ENCODE results near the gene KCNC1.
A peak's percentile ranks its signal among the peaks of the same experiment; 100 is the strongest.

KCNC1 gene

GRCh38 chr11:17788084-17788483 is 53.5 kb downstream of the KCNC1 start:
- Mint-ChIP-seq H3K27ac (no peak overlapping the region), H3K4me1 (ENCODE audit: low read depth) (no peaks in the 10 kb centered on the region), H3K27me3 (no peaks in the 10 kb centered on the region), H3K4me3 (no peak overlapping the region), H3K9me3 (no peaks in the 10 kb centered on the region), H3K36me3 (ENCODE audit: low read depth) (peaks cover 11% of the 10 kb centered on the region)
- DNase-seq = no peak

GRCh38 chr11:17790453-17790852 is 55.9 kb downstream of the KCNC1 start:
- H3K36me3 Mint-ChIP-seq (ENCODE audit: low read depth) = peaks cover 11% of the 10 kb centered on the region
- H3K4me1 Mint-ChIP-seq (ENCODE audit: low read depth) = no peaks in the 10 kb centered on the region
- no peak for DNase-seq
- no peaks in the 10 kb centered on the region for H3K27me3 Mint-ChIP-seq
- H3K9me3 Mint-ChIP-seq = no peaks in the 10 kb centered on the region
- H3K4me3 Mint-ChIP-seq = no peak overlapping the region
- H3K27ac Mint-ChIP-seq = no peak overlapping the region

- Mint-ChIP-seq H3K4me1 (ENCODE audit: low read depth) (no peaks in the 10 kb centered on the region), H3K27ac (no peak overlapping the region), H3K36me3 (ENCODE audit: low read depth) (peaks cover 11% of the 10 kb centered on the region), H3K27me3 (no peaks in the 10 kb centered on the region), H3K9me3 (no peaks in the 10 kb centered on the region), H3K4me3 (no peak overlapping the region)
- DNase-seq = no peak
These were observed 56.6 kb downstream of the KCNC1 start for GRCh38 chr11:17791144-17791543.

- DNase-seq = no peak
- Mint-ChIP-seq H3K4me1 (ENCODE audit: low read depth) (no peaks in the 10 kb centered on the region), H3K9me3 (no peaks in the 10 kb centered on the region), H3K4me3 (no peak overlapping the region), H3K27me3 (no peaks in the 10 kb centered on the region), H3K36me3 (ENCODE audit: low read depth) (peaks cover 10% of the 10 kb centered on the region), H3K27ac (no peak overlapping the region)
These were observed 57.6 kb downstream of the KCNC1 start for GRCh38 chr11:17792161-17792560.

GRCh38 chr11:17793642-17794170 is 59.1 kb downstream of the KCNC1 start:
- H3K4me1 Mint-ChIP-seq (ENCODE audit: low read depth) = no peaks in the 10 kb centered on the region
- H3K4me3 Mint-ChIP-seq = no peak overlapping the region
- H3K9me3 Mint-ChIP-seq = no peaks in the 10 kb centered on the region
- no peaks in the 10 kb centered on the region for H3K36me3 Mint-ChIP-seq (ENCODE audit: low read depth)
- H3K27me3 Mint-ChIP-seq = no peaks in the 10 kb centered on the region
- DNase-seq = no peak
- H3K27ac Mint-ChIP-seq = no peak overlapping the region

GRCh38 chr11:17794981-17795380 is 60.4 kb downstream of the KCNC1 start:
- Mint-ChIP-seq H3K36me3 (ENCODE audit: low read depth) (peaks cover 6% of the 10 kb centered on the region), H3K27ac (no peak overlapping the region), H3K4me1 (ENCODE audit: low read depth) (no peaks in the 10 kb centered on the region), H3K27me3 (no peaks in the 10 kb centered on the region), H3K9me3 (no peaks in the 10 kb centered on the region), H3K4me3 (no peak overlapping the region)
- DNase-seq = no peak

- no peaks in the 10 kb centered on the region for H3K4me1 Mint-ChIP-seq (ENCODE audit: low read depth)
- no peaks in the 10 kb centered on the region for H3K27me3 Mint-ChIP-seq
- no peaks in the 10 kb centered on the region for H3K9me3 Mint-ChIP-seq
- peaks cover 10% of the 10 kb centered on the region for H3K36me3 Mint-ChIP-seq (ENCODE audit: low read depth)
- H3K4me3 Mint-ChIP-seq = no peak overlapping the region
- H3K27ac Mint-ChIP-seq = no peak overlapping the region
- DNase-seq = no peak
These were observed 61.6 kb downstream of the KCNC1 start for GRCh38 chr11:17796154-17796553.

GRCh38 chr11:17798253-17798652 is 63.7 kb downstream of the KCNC1 start:
- Mint-ChIP-seq H3K27me3 (no peaks in the 10 kb centered on the region), H3K4me1 (ENCODE audit: low read depth) (no peaks in the 10 kb centered on the region), H3K9me3 (no peaks in the 10 kb centered on the region), H3K4me3 (no peak overlapping the region), H3K27ac (no peak overlapping the region), H3K36me3 (ENCODE audit: low read depth) (peaks cover 10% of the 10 kb centered on the region)
- DNase-seq = no peak

GRCh38 chr11:17798716-17799115 is 64.1 kb downstream of the KCNC1 start:
- Mint-ChIP-seq H3K4me1 (ENCODE audit: low read depth) (no peaks in the 10 kb centered on the region), H3K27me3 (no peaks in the 10 kb centered on the region), H3K9me3 (no peaks in the 10 kb centered on the region), H3K4me3 (no peak overlapping the region), H3K27ac (no peak overlapping the region), H3K36me3 (ENCODE audit: low read depth) (peaks cover 10% of the 10 kb centered on the region)
- DNase-seq = no peak

GRCh38 chr11:17799147-17799546 is 64.6 kb downstream of the KCNC1 start:
- Mint-ChIP-seq H3K4me1 (ENCODE audit: low read depth) (no peaks in the 10 kb centered on the region), H3K4me3 (no peak overlapping the region), H3K27ac (no peak overlapping the region), H3K27me3 (no peaks in the 10 kb centered on the region), H3K9me3 (no peaks in the 10 kb centered on the region), H3K36me3 (ENCODE audit: low read depth) (peaks cover 10% of the 10 kb centered on the region)
- no peak for DNase-seq

- Mint-ChIP-seq H3K27me3 (no peaks in the 10 kb centered on the region), H3K36me3 (ENCODE audit: low read depth) (peaks cover 10% of the 10 kb centered on the region), H3K9me3 (no peaks in the 10 kb centered on the region), H3K4me1 (ENCODE audit: low read depth) (no peaks in the 10 kb centered on the region), H3K4me3 (no peak overlapping the region), H3K27ac (no peak overlapping the region)
- no peak for DNase-seq
These were observed 66.6 kb downstream of the KCNC1 start for GRCh38 chr11:17801166-17801565.

GRCh38 chr11:17802491-17802890 is 67.9 kb downstream of the KCNC1 start:
- peaks cover 10% of the 10 kb centered on the region for H3K36me3 Mint-ChIP-seq (ENCODE audit: low read depth)
- no peak for DNase-seq
- no peak overlapping the region for H3K4me3 Mint-ChIP-seq
- H3K27ac Mint-ChIP-seq = peak overlapping the region; percentile 13
- no peaks in the 10 kb centered on the region for H3K27me3 Mint-ChIP-seq
- H3K9me3 Mint-ChIP-seq = no peaks in the 10 kb centered on the region
- no peaks in the 10 kb centered on the region for H3K4me1 Mint-ChIP-seq (ENCODE audit: low read depth)

GRCh38 chr11:17803754-17804334 is 69.3 kb downstream of the KCNC1 start:
- H3K27ac Mint-ChIP-seq = no peak overlapping the region
- H3K9me3 Mint-ChIP-seq = no peaks in the 10 kb centered on the region
- no peak for DNase-seq
- no peaks in the 10 kb centered on the region for H3K4me1 Mint-ChIP-seq (ENCODE audit: low read depth)
- peaks cover 10% of the 10 kb centered on the region for H3K36me3 Mint-ChIP-seq (ENCODE audit: low read depth)
- no peak overlapping the region for H3K4me3 Mint-ChIP-seq
- no peaks in the 10 kb centered on the region for H3K27me3 Mint-ChIP-seq

- Mint-ChIP-seq H3K36me3 (ENCODE audit: low read depth) (peaks cover 5% of the 10 kb centered on the region), H3K27ac (no peak overlapping the region), H3K27me3 (no peaks in the 10 kb centered on the region), H3K4me3 (no peak overlapping the region), H3K4me1 (ENCODE audit: low read depth) (no peaks in the 10 kb centered on the region), H3K9me3 (no peaks in the 10 kb centered on the region)
- no peak for DNase-seq
These were observed 70.5 kb downstream of the KCNC1 start for GRCh38 chr11:17805043-17805442.

GRCh38 chr11:17805873-17806272 is 71.3 kb downstream of the KCNC1 start:
- Mint-ChIP-seq H3K4me3 (no peak overlapping the region), H3K36me3 (ENCODE audit: low read depth) (no peaks in the 10 kb centered on the region), H3K27me3 (no peaks in the 10 kb centered on the region), H3K4me1 (ENCODE audit: low read depth) (no peaks in the 10 kb centered on the region), H3K27ac (no peak overlapping the region), H3K9me3 (no peaks in the 10 kb centered on the region)
- DNase-seq = no peak

- Mint-ChIP-seq H3K4me1 (ENCODE audit: low read depth) (no peaks in the 10 kb centered on the region), H3K27me3 (no peaks in the 10 kb centered on the region), H3K4me3 (no peak overlapping the region), H3K27ac (no peak overlapping the region), H3K36me3 (ENCODE audit: low read depth) (peaks cover 2% of the 10 kb centered on the region), H3K9me3 (no peaks in the 10 kb centered on the region)
- DNase-seq = no peak
These were observed 72.5 kb downstream of the KCNC1 start for GRCh38 chr11:17807034-17807433.

All from activated T-cell treated with anti-CD3 and anti-CD28 coated beads, Interleukin-2, amount 50 U/mL, for 24 hours (primary cell).